HUES6 (cell line): Measurements from ENCODE around the gene NELL2.

ENCODE experiments used
- H3K27ac ChIP-seq: 2 replicates; pipeline ENCODE4 v1.7.0; 2013; ENCODE audit warnings: low read depth, mild to moderate bottlenecking, low read length, inconsistent platforms
- H3K27me3 ChIP-seq: 2 replicates; pipeline ENCODE4 v1.6.1; 2013; ENCODE audit warnings: low read length; ENCODE audit not compliant: control insufficient read depth, insufficient read depth
- H3K36me3 ChIP-seq: 2 replicates; pipeline ENCODE4 v1.6.1; 2013; ENCODE audit warnings: low read length; ENCODE audit not compliant: control insufficient read depth, insufficient read depth
- H3K4me1 ChIP-seq: 2 replicates; pipeline ENCODE4 v1.6.1; 2013; ENCODE audit warnings: low read length; ENCODE audit not compliant: control insufficient read depth, insufficient read depth
- H3K4me3 ChIP-seq: 2 replicates; pipeline ENCODE4 v1.5.1; 2013; ENCODE audit warnings: low read depth, low read length
- H3K9ac ChIP-seq: one replicate; pipeline ENCODE4 v1.6.1; 2013; ENCODE audit warnings: mild to moderate bottlenecking, low read length
- H3K9me3 ChIP-seq: 2 replicates; pipeline ENCODE4 v1.6.1; 2013; ENCODE audit warnings: low read depth, low read length; ENCODE audit not compliant: control insufficient read depth, insufficient read depth

Gene NELL2

DNA sequence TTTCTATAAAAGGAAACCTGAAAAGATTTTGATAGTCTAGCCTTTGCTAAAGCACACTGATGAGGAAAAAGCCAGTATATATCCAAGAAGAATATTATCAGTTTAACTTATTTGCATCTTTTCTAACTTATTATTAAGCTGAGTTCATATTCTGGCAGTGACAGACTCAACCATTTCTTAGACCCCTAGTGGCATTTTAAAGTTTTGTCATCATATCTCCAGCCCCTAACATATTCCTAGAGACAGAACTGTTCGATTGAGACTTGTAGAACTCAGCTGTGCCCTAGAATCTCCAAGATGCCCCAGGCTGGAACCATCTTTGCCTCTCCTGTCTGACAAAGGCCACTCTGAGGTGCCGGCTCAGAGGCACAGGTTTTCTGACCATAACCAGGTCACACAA, 365.6 kb downstream of the NELL2 start:
- no peak overlapping the region for H3K4me3 ChIP-seq
- H3K9me3 ChIP-seq, result no peaks in the 10 kb centered on the region
- no peak overlapping the region for H3K27ac ChIP-seq
- H3K36me3 ChIP-seq, result no peaks in the 10 kb centered on the region
- H3K9ac ChIP-seq, result no peak overlapping the region
- no peaks in the 10 kb centered on the region for H3K4me1 ChIP-seq
- no peaks in the 10 kb centered on the region for H3K27me3 ChIP-seq

DNA sequence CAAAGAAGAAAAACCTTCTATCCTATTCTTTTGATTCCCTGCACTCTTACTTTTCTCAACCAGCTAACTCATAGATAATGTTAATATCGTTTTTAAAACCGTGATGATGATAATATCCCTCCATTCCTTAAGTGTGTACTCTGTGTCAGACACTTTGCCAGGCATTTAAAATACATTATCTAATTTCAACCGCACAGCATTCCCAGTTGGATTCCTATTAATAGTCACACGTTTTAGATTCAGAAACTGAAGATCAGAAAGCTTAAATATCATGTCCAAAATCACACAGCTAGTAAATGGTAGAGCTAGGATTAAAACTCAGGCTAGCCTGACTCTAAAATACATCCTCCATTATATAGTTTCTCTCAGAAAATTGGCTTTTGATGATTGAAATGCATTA, 366.0 kb downstream of the NELL2 start:
- no peaks in the 10 kb centered on the region for H3K4me1 ChIP-seq
- H3K9ac ChIP-seq, result no peak overlapping the region
- H3K27me3 ChIP-seq, result no peaks in the 10 kb centered on the region
- no peak overlapping the region for H3K27ac ChIP-seq
- no peaks in the 10 kb centered on the region for H3K9me3 ChIP-seq
- no peaks in the 10 kb centered on the region for H3K36me3 ChIP-seq
- no peak overlapping the region for H3K4me3 ChIP-seq

DNA sequence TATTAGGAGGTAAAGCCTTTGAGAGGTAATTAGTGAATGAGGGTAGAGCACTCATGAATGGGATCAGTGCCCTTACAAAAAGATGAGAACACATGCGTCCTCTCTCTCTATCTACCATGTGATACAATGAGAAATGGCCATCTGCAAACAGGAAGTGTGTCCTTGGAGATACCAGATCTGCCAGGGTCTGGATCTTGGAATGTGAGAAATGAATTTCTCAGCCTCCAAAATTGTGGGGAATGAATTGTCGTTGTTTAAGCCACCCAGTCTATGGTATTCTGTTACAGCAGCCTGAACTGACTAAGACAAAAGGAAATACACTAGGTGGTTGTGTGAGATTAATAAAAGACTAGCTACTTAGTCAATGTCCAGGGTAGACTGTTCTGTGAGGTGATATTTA, 366.6 kb downstream of the NELL2 start:
- Histone ChIP-seq H3K4me1 (no peaks in the 10 kb centered on the region), H3K9ac (no peak overlapping the region), H3K36me3 (no peaks in the 10 kb centered on the region), H3K27me3 (no peaks in the 10 kb centered on the region), H3K4me3 (no peak overlapping the region), H3K27ac (no peak overlapping the region), H3K9me3 (no peaks in the 10 kb centered on the region)

DNA sequence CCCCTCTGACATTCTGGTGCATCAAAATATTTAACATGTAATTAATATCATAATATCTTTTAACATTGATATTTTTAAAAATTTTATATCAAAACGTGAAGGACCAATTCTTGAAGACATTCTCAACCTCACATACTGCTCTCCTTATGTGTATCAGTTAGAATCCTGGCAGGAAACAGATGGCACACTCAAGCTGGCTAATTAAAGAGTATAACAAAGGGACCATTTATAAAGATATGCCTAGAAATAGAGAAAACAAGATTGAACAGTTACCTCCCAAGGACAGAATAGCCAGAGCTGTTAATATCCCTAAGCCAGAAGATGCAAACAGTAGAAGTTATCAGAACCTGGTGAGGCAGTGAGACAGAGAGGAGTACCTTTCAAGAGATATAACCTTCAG, 368.7 kb downstream of the NELL2 start:
- Histone ChIP-seq H3K27me3 (no peaks in the 10 kb centered on the region), H3K9me3 (no peaks in the 10 kb centered on the region)

DNA sequence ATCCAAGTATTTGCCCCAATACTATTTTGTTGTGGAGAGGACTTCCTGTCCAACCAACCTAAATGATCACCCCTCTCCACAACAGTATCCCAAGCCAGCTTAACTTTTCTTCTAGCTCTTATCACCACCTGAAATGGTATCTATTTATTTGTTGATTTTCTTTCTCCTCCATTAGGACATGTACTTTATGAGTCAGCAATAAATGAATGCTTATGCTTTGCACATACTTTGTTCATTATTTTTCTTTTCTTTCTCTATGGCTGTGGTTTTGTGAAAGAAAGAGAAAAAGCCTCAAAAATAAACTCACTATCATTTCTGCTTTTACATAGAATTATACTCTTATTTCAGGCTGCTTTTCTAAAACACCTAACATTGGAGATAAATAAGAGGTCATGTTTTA, 371.3 kb downstream of the NELL2 start:
- Histone ChIP-seq H3K9ac (no peak overlapping the region), H3K4me3 (no peak overlapping the region), H3K27ac (no peak overlapping the region), H3K36me3 (no peaks in the 10 kb centered on the region), H3K9me3 (peaks cover 6% of the 10 kb centered on the region; the same call in 1 of the 2 replicates), H3K27me3 (no peaks in the 10 kb centered on the region), H3K4me1 (no peaks in the 10 kb centered on the region)

More for the DNA sequence above, 368.7 kb downstream of the NELL2 start:
- H3K4me3 ChIP-seq, result no peak overlapping the region
- H3K36me3 ChIP-seq, result no peaks in the 10 kb centered on the region
- H3K27ac ChIP-seq, result no peak overlapping the region
- no peaks in the 10 kb centered on the region for H3K4me1 ChIP-seq
- no peak overlapping the region for H3K9ac ChIP-seq

DNA sequence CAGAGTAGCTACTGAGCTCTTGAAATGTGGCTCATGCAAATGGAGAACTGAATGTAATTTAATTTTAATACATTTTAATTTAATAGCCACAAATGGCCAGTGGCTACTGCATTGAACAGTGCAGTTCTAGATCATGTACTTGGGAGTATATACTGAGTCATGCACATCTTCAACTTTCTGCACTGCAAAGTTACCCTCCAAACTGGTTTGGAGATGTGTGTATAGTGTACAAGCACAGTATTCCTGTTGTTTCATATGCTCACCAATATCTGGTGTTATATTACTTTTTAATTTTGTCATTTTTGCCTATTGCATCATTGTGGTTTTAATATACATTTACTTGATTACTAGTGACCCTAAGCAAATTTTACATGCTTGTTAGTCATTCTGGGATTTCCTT, 372.8 kb downstream of the NELL2 start:
- Histone ChIP-seq H3K9ac (no peak overlapping the region), H3K4me3 (no peak overlapping the region), H3K4me1 (no peaks in the 10 kb centered on the region), H3K27me3 (no peaks in the 10 kb centered on the region), H3K36me3 (no peaks in the 10 kb centered on the region), H3K27ac (no peak overlapping the region), H3K9me3 (peaks cover 6% of the 10 kb centered on the region; the same call in 1 of the 2 replicates)

DNA sequence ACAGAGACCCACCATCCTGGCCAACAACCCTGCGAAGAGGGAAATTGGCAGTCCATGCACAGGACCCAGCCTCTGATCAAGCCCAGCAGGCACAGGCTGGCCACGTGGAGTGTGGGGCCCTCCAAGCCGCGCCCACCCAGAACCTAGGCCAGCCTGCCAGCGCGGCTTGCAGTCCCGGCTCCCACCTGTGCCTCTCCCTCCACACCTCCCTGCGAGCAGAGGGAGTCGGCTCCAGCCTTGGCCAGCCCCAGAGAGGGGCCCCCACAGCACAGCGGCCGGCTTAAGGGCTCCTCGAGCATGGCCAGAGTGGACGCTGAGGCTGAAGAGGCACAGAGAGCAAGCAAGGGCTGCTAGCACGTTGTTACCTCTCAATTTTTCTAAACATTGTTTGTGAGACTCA, 373.4 kb downstream of the NELL2 start:
- no peaks in the 10 kb centered on the region for H3K36me3 ChIP-seq
- H3K9me3 ChIP-seq, result peaks cover 6% of the 10 kb centered on the region; the same call in 1 of the 2 replicates
- H3K9ac ChIP-seq, result no peak overlapping the region
- no peaks in the 10 kb centered on the region for H3K4me1 ChIP-seq
- H3K27ac ChIP-seq, result no peak overlapping the region
- no peak overlapping the region for H3K4me3 ChIP-seq
- no peaks in the 10 kb centered on the region for H3K27me3 ChIP-seq

DNA sequence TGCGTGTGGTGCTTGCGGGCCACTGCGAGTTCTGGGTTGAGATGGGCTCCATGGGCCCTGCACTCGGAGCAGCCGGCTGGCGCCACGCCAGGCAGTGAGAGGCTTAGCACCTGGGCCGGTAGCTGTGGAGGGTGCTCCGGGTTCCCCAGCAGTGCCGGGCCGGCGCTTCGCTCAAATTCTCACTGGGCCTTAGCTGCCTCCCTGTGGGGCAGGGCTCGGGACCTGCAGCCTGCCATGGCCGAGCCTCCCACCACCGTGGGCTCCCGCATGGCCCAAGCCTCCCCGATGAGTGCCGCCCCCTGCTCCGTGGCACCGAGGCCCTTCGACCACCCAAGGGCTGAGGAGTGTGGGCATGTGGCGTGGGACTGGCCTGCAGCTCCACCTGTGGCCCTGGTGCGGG, 375.7 kb downstream of the NELL2 start:
- H3K27me3 ChIP-seq, result no peaks in the 10 kb centered on the region
- H3K36me3 ChIP-seq, result no peaks in the 10 kb centered on the region
- H3K27ac ChIP-seq, result no peak overlapping the region
- no peak overlapping the region for H3K4me3 ChIP-seq
- H3K4me1 ChIP-seq, result no peaks in the 10 kb centered on the region
- peaks cover 6% of the 10 kb centered on the region; the same call in 1 of the 2 replicates for H3K9me3 ChIP-seq
- no peak overlapping the region for H3K9ac ChIP-seq

DNA sequence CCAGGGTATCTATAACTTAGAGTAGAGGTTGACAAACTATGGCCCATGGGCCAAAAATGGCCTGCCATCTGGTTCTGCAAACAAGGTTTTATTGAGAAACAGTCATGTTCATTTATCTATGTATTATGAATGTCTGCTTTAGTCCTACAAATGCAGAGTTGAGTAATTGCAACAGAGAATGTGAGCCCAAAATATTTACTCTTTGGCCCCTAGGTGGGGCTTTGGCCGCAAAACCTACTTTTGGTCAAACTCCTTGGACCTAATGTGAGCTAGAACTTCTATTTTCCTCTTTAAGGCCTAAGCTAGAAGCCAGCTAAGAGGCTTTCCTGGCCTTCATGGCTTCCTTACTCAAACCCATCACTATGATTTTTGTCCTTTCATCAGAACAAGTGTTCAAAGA, 379.1 kb downstream of the NELL2 start:
- Histone ChIP-seq H3K4me1 (no peaks in the 10 kb centered on the region), H3K27me3 (no peaks in the 10 kb centered on the region), H3K9ac (no peak overlapping the region), H3K27ac (no peak overlapping the region), H3K36me3 (no peaks in the 10 kb centered on the region), H3K4me3 (no peak overlapping the region), H3K9me3 (peaks cover 11% of the 10 kb centered on the region; the same call in 1 of the 2 replicates)

DNA sequence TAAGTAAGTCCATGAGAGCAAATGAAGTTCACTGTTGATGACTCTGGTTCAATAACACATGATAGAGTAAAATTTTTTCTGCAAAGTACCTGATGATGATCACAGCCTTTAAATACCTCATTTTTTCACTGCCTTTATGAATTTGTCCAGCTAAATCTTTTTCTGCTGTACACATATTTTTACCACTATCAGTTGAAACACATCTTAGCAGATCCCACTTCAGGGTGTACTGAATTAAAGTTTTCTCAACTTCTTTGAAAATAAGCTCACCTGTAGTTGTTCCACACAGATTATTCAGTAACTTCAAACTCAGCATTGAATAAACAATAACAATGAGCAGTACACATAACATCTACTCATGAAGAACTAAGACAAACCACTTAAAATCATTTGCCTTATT, 385.9 kb downstream of the NELL2 start:
- Histone ChIP-seq H3K27me3 (no peaks in the 10 kb centered on the region), H3K36me3 (no peaks in the 10 kb centered on the region), H3K9ac (no peak overlapping the region), H3K9me3 (peaks cover 17% of the 10 kb centered on the region), H3K4me3 (no peak overlapping the region), H3K27ac (no peak overlapping the region), H3K4me1 (no peaks in the 10 kb centered on the region)

DNA sequence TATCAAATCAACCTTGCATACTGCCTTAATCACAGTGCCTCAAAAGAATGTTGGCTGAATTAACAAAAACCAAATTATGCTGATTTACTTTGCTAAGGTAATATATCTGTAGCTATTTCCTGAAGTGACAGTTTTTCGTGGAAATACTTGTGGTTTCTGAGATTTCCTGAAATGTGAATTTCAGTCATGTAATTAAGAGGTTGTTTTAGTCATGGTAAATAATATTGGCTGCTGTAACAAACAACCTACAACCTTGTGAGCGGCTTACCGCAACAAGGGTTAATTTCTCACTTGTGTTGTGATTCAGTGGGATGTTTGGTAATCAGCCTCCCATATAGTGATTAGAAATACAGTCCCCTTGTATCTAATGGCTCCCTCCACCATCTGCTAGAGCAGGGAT, 387.9 kb downstream of the NELL2 start:
- H3K4me3 ChIP-seq, result no peak overlapping the region
- peaks cover 26% of the 10 kb centered on the region for H3K9me3 ChIP-seq
- no peaks in the 10 kb centered on the region for H3K4me1 ChIP-seq
- no peak overlapping the region for H3K9ac ChIP-seq
- no peaks in the 10 kb centered on the region for H3K27me3 ChIP-seq
- H3K36me3 ChIP-seq, result no peaks in the 10 kb centered on the region
- H3K27ac ChIP-seq, result no peak overlapping the region

DNA sequence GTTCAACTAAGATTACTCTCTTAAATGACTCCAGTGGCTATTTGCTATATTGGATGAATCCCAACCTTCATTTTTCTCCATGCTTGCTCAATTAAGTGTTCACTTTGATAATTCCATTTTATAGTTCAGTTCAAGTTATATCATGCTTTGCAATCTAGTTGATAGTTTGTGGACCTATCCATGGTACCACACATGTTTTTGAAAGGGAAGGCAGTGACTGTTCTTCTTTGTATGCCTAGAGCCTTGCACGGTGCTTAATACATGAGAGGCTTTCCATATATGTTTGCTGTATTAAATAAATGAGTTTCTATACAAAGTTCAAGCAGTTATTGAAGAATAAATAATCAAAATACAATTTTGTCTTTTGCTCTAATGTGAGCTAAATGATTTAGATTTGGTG, 391.3 kb downstream of the NELL2 start:
- Histone ChIP-seq H3K9ac (no peak overlapping the region), H3K27ac (no peak overlapping the region), H3K9me3 (peaks cover 46% of the 10 kb centered on the region), H3K4me1 (no peaks in the 10 kb centered on the region), H3K27me3 (no peaks in the 10 kb centered on the region), H3K4me3 (no peak overlapping the region), H3K36me3 (no peaks in the 10 kb centered on the region)
